GM12878 (cell line): ENCODE data around the gene AGBL3. TPM values are rescaled to one million over a fixed set of nuclear protein-coding genes. Genes with fewer than 3 reads are reported as not detected.

Experiments used
- ATAC-seq: fragments of 200-7000 bp; cut with Tn5 transposase; 3 replicates; pipeline ENCODE4 v1.9.1; 2020; ENCODE audit warnings: mild to moderate bottlenecking, moderate library complexity
- BruUV-seq: library from RNA; stranded (reverse); fragments of 400-500 nt; replicated peaks from 2 replicates; lab custom pipeline; 2021; lab: Mats Ljungman, UMichigan
- CTCF ChIA-PET: fragments of 300-600 bp; sonication (Branson Sonifier 250); formaldehyde crosslinking; extraction: SDS; loops from one replicate; lab custom pipeline; 2021; ENCODE audit warnings: inconsistent platforms; lab: Yijun Ruan, JAX
- POLR2A ChIA-PET: fragments of 350-600 bp; formaldehyde crosslinking; extraction: SDS; loops from one replicate; lab custom pipeline; 2021; ENCODE audit warnings: inconsistent platforms; lab: Charles Lee
- RAD21 ChIA-PET: fragments of 300-600 bp; sonication (Branson Sonifier 250); formaldehyde crosslinking; loops from one replicate; lab custom pipeline; 2023; ENCODE audit warnings: antibody characterized with exemption; ENCODE audit not compliant: unreplicated experiment; lab: Charles Lee
- SMC1A ChIA-PET: fragments of 300-600 bp; sonication (Branson Sonifier 250); formaldehyde crosslinking; loops from one replicate; lab custom pipeline; 2023; ENCODE audit not compliant: unreplicated experiment, uncharacterized antibody; lab: Charles Lee
- DNase-seq: peaks from one replicate; pipeline ENCODE4 v3.0.0-alpha.2; 2011; ENCODE audit warnings: low read depth, low spot score
- FAIRE-seq: peaks from 3 replicates; lab custom pipeline; 2011; peaks lifted over from hg19 to GRCh38; lab: Jason Lieb, UNC
- H2AFZ ChIP-seq: 2 replicates; pipeline ENCODE4 v1.6.0; 2011; ENCODE audit warnings: low read depth, low read length, control low read depth; ENCODE audit not compliant: control insufficient read depth
- H3K27ac ChIP-seq: 2 replicates; pipeline ENCODE4 v1.5.1; 2011; ENCODE audit warnings: control low read depth; ENCODE audit not compliant: control insufficient read depth, insufficient read depth
- H3K27me3 ChIP-seq, 2 experiments: replicated peaks in 1 of 2; 2 replicates each; pipeline versions ENCODE4 v1.6.0 to v1.6.1; 2011; ENCODE audit warnings: low read length in 1 of 2; ENCODE audit not compliant: control insufficient read depth in 2 of 2, insufficient read depth in 2 of 2
- H3K36me3 ChIP-seq, 2 experiments: 2 replicates each; pipeline ENCODE4 v1.5.1; 2011; ENCODE audit warnings: low read length in 1 of 2; ENCODE audit not compliant: control insufficient read depth in 2 of 2, insufficient read depth in 2 of 2
- H3K4me1 ChIP-seq: 2 replicates; pipeline ENCODE4 v1.6.1; 2011; ENCODE audit warnings: mild to moderate bottlenecking, low read length, moderate library complexity, mixed read lengths; ENCODE audit not compliant: control insufficient read depth, insufficient read depth
- H3K4me2 ChIP-seq: 2 replicates; pipeline ENCODE4 v1.6.0; 2011; ENCODE audit warnings: control low read depth; ENCODE audit not compliant: control insufficient read depth, insufficient read depth
- H3K4me3 ChIP-seq: fragments of 200-600 bp; sonication (generic); 2 replicates; pipeline ENCODE4 v1.5.1; 2016
- H3K79me2 ChIP-seq: 2 replicates; pipeline ENCODE4 v1.6.0; 2011; ENCODE audit warnings: low read length; ENCODE audit not compliant: control insufficient read depth, insufficient read depth
- H3K9ac ChIP-seq: 2 replicates; pipeline ENCODE4 v1.8.0; 2011; ENCODE audit warnings: low read length, control low read depth, mixed read lengths; ENCODE audit not compliant: control insufficient read depth, insufficient read depth
- H3K9me3 ChIP-seq: replicated peaks from 3 replicates; pipeline ENCODE4 v1.5.1; 2011; ENCODE audit warnings: mild to moderate bottlenecking, low read length; ENCODE audit not compliant: control insufficient read depth, insufficient read depth
- H4K20me1 ChIP-seq: 2 replicates; pipeline ENCODE4 v1.6.0; 2011; ENCODE audit not compliant: control insufficient read depth, insufficient read depth
- ATF2 ChIP-seq: IDR thresholded peaks from 2 replicates; pipeline ENCODE4 v1.6.1; 2012; ENCODE audit warnings: low read length, inconsistent platforms
- IRF3 ChIP-seq: fragments of 450-650 bp; IDR thresholded peaks from 2 replicates; pipeline ENCODE4 v1.6.1; 2014; ENCODE audit warnings: mild to moderate bottlenecking
- LARP7 ChIP-seq: fragments of 450-650 bp; IDR thresholded peaks from 2 replicates; pipeline ENCODE4 v1.6.1; 2017; ENCODE audit warnings: mild to moderate bottlenecking
- NBN ChIP-seq: fragments of 450-650 bp; IDR thresholded peaks from 2 replicates; pipeline ENCODE4 v1.6.1; 2016
- PAX5 ChIP-seq: IDR thresholded peaks from 2 replicates; pipeline ENCODE4 v1.6.1; 2011; ENCODE audit warnings: low read depth, low read length, borderline replicate concordance
- STAT1 ChIP-seq: fragments of 450-650 bp; conservative IDR thresholded peaks from 2 replicates; pipeline ENCODE4 v1.6.1; 2014; ENCODE audit warnings: antibody characterized with exemption, mild to moderate bottlenecking
- ZBTB4 ChIP-seq: fragments of 450-650 bp; formaldehyde crosslinking; IDR thresholded peaks from 2 replicates; pipeline ENCODE4 v1.4.0; 2022; ENCODE audit warnings: mild to moderate bottlenecking, moderate library complexity
- ZNF24 ChIP-seq: fragments of 450-650 bp; IDR thresholded peaks from 2 replicates; pipeline ENCODE4 v1.6.1; 2017; ENCODE audit warnings: antibody characterized with exemption, mild to moderate bottlenecking
- WGBS: methylation state at CpG from one replicate; pipeline ENCODE4 v1.1.6; 2016; ENCODE audit warnings: low lambda C conversion rate; ENCODE audit not compliant: insufficient replicate concordance, insufficient coverage; ENCODE audit errors: missing lambda C conversion rate; 5-methylcytosine and 5-hydroxymethylcytosine counted together
- in situ Hi-C: fragments of 300-500 bp; cut with MboI; formaldehyde crosslinking; loops from 9 replicates; pipeline ENCODE4 v1.14.3; 2018; ENCODE audit warnings: mixed read lengths
- intact Hi-C: fragments of 100-400 bp; cut with micrococcal nuclease; formaldehyde crosslinking; loops from one replicate; pipeline ENCODE4 v1.14.2; 2022; ENCODE audit not compliant: unreplicated experiment
- polyA plus RNA-seq, 11 experiments: library from polyadenylated mRNA; depleted of rRNA in 4 of 11; unstranded in 6 of 11; stranded (reverse) in 5 of 11; fragments of >200 nt; fragmentation: Nextera tagmentation in 4 of 11; fragmentation: Illumina TruSeq in 1 of 11; extraction: Ambion mirVana in 4 of 11; extraction: Trizol in 1 of 11; gene quantifications; 1 replicate in 1 of 11; 2 replicates in 10 of 11; pipeline versions ENCODE4 v1.2.1 to v1.2.3, GENCODE V29; 2011 to 2016; ENCODE audit warnings: inconsistent platforms in 2 of 11, missing spikeins in 2 of 11, low read depth in 1 of 11
- total RNA-seq, 4 experiments: library from RNA; depleted of rRNA in 3 of 4; stranded (reverse); fragments of >200 nt in 3 of 4; fragmentation: Illumina TruSeq in 1 of 4; extraction: Trizol in 1 of 4; gene quantifications; 2 replicates each; pipeline versions ENCODE4 v1.2.1 to v1.2.3, GENCODE V29; 2013 to 2021

Gene AGBL3
- total and polyA plus RNA-seq, 10 of the 15 experiments (the other 5 are each of a cell fraction or from before 2014, with no cell fraction given): 0.82 to 12.4 (median 3.7) TPM

GRCh38 chr7:134957005-134957404 is 29.3 kb upstream of the AGBL3 start:
- ChIA-PET POLR2A (interaction anchor here (0.6 kb wide), 1 partner anchor 37 kb away, joined by 3 read pairs; no protein-coding TSS in a partner anchor), RAD21 (interaction anchor here (0.9 to 1.6 kb wide), 4 partner anchors 29 to 524 kb away, joined by 3 to 5 read pairs (median 3); no protein-coding TSS in a partner anchor), CTCF (interaction anchor here (0.9 to 1.8 kb wide), 6 partner anchors 90 to 324 kb away, joined by 3 to 6 read pairs (median 3); no protein-coding TSS in a partner anchor), SMC1A (interaction anchor here (0.8 to 1.7 kb wide), 3 partner anchors 91 to 346 kb away, joined by 3 read pairs; no protein-coding TSS in a partner anchor)
- Histone ChIP-seq H3K4me1 (no peaks in the 10 kb centered on the region; the same call in 1 of the 2 replicates), H4K20me1 (no peaks in the 10 kb centered on the region), H3K36me3 (no peaks in the 10 kb centered on the region), H3K79me2 (no peaks in the 10 kb centered on the region), H3K9me3 (no peaks in the 10 kb centered on the region), H3K27me3 (no peaks in the 10 kb centered on the region), H3K4me3 (no peak overlapping the region), H3K9ac (no peak overlapping the region), H2AFZ (no peak overlapping the region), H3K4me2 (no peak overlapping the region), H3K27ac (no peak overlapping the region)
- DNase-seq: no peak
- intact Hi-C loops (no loop called here), in situ Hi-C loops (no loop called here)
- no peak for TF ChIP-seq IRF3
- TF ChIP-seq PAX5: no peak
- TF ChIP-seq ZNF24: no peak
- TF ChIP-seq ZBTB4 (CRISPR knock-in tag): no peak
- TF ChIP-seq LARP7: no peak
- TF ChIP-seq STAT1: no peak
- TF ChIP-seq ATF2: no peak
- TF ChIP-seq NBN: no peak
- BruUV-seq: no TSS peak
- FAIRE-seq: peak; percentile 71
- 47% methylated on average over 3 of the region's 3 CpGs for WGBS
- ATAC-seq: no peak
